ENCODE measurements around the gene RHOV. TPM values are rescaled to one million over a fixed set of nuclear protein-coding genes. Genes with fewer than 3 reads are reported as not detected.

The RHOV gene
- total RNA-seq, 1 experiment from 2014 or later, result 0.82 TPM

DNA sequence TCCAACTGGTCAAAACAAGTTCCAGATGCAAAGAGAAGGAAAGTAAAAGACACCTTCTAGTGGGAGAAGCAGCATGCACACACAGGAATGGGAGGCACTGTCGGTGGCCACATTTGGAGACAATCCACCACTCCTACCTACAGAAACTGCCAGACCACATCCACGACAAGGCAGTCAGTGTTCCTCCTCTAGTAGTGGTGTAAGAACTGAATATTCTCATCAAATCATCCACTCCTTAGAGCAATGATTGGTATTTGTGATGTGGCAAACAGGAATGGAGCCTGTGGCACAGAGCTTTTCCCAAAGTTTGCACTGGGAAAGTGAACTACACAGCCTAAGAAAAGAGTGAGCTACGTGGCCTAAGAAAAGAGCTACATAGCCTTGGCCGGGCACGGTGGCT, 35.3 kb downstream of the RHOV start:
- no peak for DNase-seq (ENCODE audit: low read depth, low spot score)
- in situ Hi-C loops (cut with HindIII; ENCODE audit: low pct_unique_long_range_greater_than_20kb, low sequenced_read_pairs), result no loop called here

- DNase-seq (ENCODE audit: low read depth, low spot score), result peak; percentile 11
- in situ Hi-C loops (cut with HindIII; ENCODE audit: low pct_unique_long_range_greater_than_20kb, low sequenced_read_pairs), result no loop called here
These were observed 38.0 kb downstream of the RHOV start for GRCh38 chr15:40836020-40836419.

- in situ Hi-C loops (cut with HindIII; ENCODE audit: low pct_unique_long_range_greater_than_20kb, low sequenced_read_pairs), result no loop called here
- DNase-seq (ENCODE audit: low read depth, low spot score), result no peak
These were observed 41.1 kb downstream of the RHOV start for GRCh38 chr15:40832903-40833302.

- DNase-seq (ENCODE audit: low read depth, low spot score), result no peak
- in situ Hi-C loops (cut with HindIII; ENCODE audit: low pct_unique_long_range_greater_than_20kb, low sequenced_read_pairs), result no loop called here
These were observed 42.2 kb downstream of the RHOV start for GRCh38 chr15:40831861-40832260.

DNA sequence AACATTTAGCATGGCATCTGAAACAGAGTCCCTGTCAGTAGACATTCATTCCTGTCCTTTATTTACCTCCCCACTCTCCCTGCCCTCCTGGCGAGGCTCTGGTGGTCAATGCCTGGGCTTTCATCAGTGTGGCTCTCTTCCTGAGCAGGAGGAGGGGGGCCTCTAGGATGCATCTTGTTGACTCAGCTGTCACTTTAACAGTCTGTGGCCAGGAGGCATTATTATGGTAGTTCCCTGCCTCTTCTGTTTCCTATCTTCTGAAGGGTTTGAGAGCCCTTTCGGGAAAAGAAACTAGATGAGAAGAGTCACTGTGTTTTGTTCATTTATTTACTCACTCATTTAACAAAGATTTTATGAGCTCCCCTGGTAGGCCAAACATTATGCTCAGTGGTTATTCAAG, 43.1 kb downstream of the RHOV start:
- in situ Hi-C loops (cut with HindIII; ENCODE audit: low pct_unique_long_range_greater_than_20kb, low sequenced_read_pairs), result no loop called here
- no peak for DNase-seq (ENCODE audit: low read depth, low spot score)

DNA sequence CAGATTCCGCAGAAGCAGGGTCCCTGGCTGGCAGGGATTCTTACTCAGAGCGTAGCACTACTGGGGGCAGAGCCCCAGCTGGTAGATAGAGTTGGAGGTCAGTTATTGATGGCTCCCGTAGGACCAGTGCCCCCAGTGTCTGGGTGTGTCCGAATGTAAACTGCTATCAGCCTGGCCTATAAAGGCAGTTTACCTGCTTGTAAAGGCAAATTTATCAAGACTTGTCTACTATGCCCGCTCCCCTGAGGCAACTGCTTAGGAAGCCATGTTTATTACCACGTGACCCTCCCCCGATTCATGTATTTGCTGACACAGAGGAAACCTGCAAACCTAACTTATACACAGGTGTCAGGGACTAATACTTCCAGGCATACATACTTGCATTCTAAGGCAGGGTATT, 44.9 kb downstream of the RHOV start:
- in situ Hi-C loops (cut with HindIII; ENCODE audit: low pct_unique_long_range_greater_than_20kb, low sequenced_read_pairs), result no loop called here
- DNase-seq (ENCODE audit: low read depth, low spot score), result no peak

GRCh38 chr15:40828447-40829036, 45.5 kb downstream of the RHOV start, which contains the start of gene PPP1R14D:
Gene PPP1R14D (minus strand): TSS chr15:40828708. CDS start chr15:40828641, 67 bp downstream.
- no peak for DNase-seq (ENCODE audit: low read depth, low spot score)

DNA sequence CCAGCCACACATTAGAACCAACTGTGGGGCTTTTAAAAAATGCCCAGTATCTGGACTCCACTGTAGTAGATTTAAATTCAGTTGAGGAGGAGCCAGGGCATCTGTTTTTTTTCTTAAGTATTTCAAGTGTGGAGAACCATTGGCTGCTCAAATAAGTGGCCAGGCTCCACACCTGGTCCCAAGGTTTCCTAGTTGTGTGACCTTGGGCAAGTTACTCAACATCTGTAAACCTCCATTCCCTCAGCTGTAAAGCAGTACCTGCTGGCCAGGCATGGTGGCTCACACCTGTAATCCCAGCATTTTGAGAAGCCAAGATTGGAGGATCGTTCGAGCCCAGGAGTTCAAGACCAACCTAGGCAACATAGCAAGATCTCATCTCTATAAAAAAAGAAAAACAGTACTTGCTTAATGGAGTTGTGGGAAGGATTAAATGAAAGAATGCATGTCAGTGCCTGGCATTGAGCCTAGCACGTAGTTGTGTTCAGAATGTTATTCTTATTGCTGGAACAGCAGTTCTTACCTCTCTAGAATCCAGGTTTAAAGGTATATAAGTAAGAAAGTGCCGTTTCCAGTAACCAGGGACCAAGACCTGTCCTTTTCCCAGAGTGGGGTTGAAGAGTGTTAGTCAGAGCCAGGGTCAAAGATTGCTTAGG, 47.5 kb downstream of the RHOV start:
- no peak for DNase-seq (ENCODE audit: low read depth, low spot score)
- in situ Hi-C loops (cut with HindIII; ENCODE audit: low pct_unique_long_range_greater_than_20kb, low sequenced_read_pairs), result no loop called here

More at GRCh38 chr15:40828447-40829036, 45.5 kb downstream of the RHOV start, which contains the start of gene PPP1R14D:
- in situ Hi-C loops (cut with HindIII; ENCODE audit: low pct_unique_long_range_greater_than_20kb, low sequenced_read_pairs), result no loop called here

DNA sequence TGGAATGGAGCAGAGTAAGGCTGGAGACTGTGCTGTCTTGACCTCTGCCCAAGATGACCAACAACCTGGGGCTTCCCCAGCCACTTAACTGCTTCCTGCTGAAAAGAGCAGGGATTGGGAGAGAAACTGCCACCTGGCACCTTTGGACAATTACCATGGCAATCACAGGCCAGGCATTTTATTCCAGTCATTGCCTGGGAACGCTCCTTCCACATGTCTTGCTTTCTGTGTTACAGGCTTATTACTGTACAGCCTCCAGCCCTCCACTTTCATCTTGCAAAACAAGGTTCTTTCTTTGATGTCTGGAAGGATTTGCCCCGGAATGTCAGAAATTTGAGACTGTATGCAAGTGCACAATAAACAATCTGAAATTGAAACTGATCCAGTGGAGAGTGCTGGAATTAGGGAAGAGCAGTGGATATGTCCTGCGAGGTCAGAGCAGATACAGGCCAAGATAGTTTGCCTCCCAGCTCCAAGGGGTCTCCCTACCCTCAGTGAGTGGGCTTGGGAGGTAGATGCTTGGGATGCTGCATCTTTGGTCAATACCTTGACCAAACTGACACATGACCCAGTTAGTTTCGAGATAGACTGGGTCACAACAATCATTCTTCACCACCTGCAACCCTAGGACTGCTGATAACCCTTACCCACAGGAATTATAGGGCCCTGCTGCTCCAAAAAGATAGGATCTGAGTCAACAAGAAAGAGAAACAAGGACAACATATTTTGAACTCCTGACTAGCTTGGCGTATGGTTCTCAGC, 48.2 kb downstream of the RHOV start:
- peak; percentile 11 for DNase-seq (ENCODE audit: low read depth, low spot score)
- in situ Hi-C loops (cut with HindIII; ENCODE audit: low pct_unique_long_range_greater_than_20kb, low sequenced_read_pairs), result no loop called here

GRCh38 chr15:40823572-40824343, 50.3 kb downstream of the RHOV start:
- in situ Hi-C loops (cut with HindIII; ENCODE audit: low pct_unique_long_range_greater_than_20kb, low sequenced_read_pairs), result no loop called here
- no peak for DNase-seq (ENCODE audit: low read depth, low spot score)

Small RNA genes within 50 kb of the gene (small RNA-seq; reads per million reads assigned to genes)
- gene AC025166.1, result 0 reads per million in 2 experiments

Other genes with a start within 250 kb of the RHOV start
- 5.1 and 7.0 TPM in 2 replicates for gene RAD51, start 179.1 kb downstream of the RHOV start, total RNA-seq (2014; rRNA removed; shearing (Covaris generic))
- gene RMDN3, start 119.0 kb downstream of the RHOV start, total RNA-seq (2014; rRNA removed; shearing (Covaris generic)), result 26.6 and 31.3 TPM in 2 replicates
- gene GCHFR, start 110.2 kb downstream of the RHOV start, total RNA-seq (2014; rRNA removed; shearing (Covaris generic)), result 0.82 and 1.3 TPM in 2 replicates
- not detected in 2 replicates for gene C15orf62, start 104.3 kb downstream of the RHOV start, total RNA-seq (2014; rRNA removed; shearing (Covaris generic))
- gene ZFYVE19, start 67.1 kb downstream of the RHOV start, total RNA-seq (2014; rRNA removed; shearing (Covaris generic)), result 9.3 and 11.5 TPM in 2 replicates
- 23.5 and 26.9 TPM in 2 replicates for gene DNAJC17, start 66.8 kb downstream of the RHOV start, total RNA-seq (2014; rRNA removed; shearing (Covaris generic))
- not detected in 2 replicates for gene PPP1R14D, start 45.5 kb downstream of the RHOV start, total RNA-seq (2014; rRNA removed; shearing (Covaris generic))
- 0.32 and 1.4 TPM in 2 replicates for gene SPINT1, start 30.2 kb downstream of the RHOV start, total RNA-seq (2014; rRNA removed; shearing (Covaris generic))
- 85.6 and 88.6 TPM in 2 replicates for gene VPS18, start 20.2 kb upstream of the RHOV start, total RNA-seq (2014; rRNA removed; shearing (Covaris generic))
- 0.56 and 0.92 TPM in 2 replicates for gene DLL4, start 55.1 kb upstream of the RHOV start, total RNA-seq (2014; rRNA removed; shearing (Covaris generic))
- 77.3 and 91.0 TPM in 2 replicates for gene CHAC1, start 79.2 kb upstream of the RHOV start, total RNA-seq (2014; rRNA removed; shearing (Covaris generic))
- 14.8 and 15.7 TPM in 2 replicates for gene INO80, start 242.0 kb upstream of the RHOV start, total RNA-seq (2014; rRNA removed; shearing (Covaris generic))

Data from SK-MEL-5 (cell line).